GM12878 (cell line): ENCODE results near the gene IL10. TPM values are rescaled to one million over a fixed set of nuclear protein-coding genes. Genes with fewer than 3 reads are reported as not detected.

ENCODE experiments used
- ATF3 ChIP-seq: IDR thresholded peaks from 2 replicates; pipeline ENCODE4 v1.6.1; 2011; ENCODE audit warnings: low read depth, mild to moderate bottlenecking, low read length, moderate library complexity, borderline replicate concordance; ENCODE audit errors: extremely low read depth
- CEBPB ChIP-seq, 2 experiments: fragments of 150-350 bp in 1 of 2; IDR thresholded peaks; 2 replicates each; pipeline ENCODE4 v1.6.1; 2012 to 2014; ENCODE audit warnings: low read depth in 2 of 2, low read length in 2 of 2, borderline replicate concordance in 1 of 2, inconsistent platforms in 1 of 2
- CHD1 ChIP-seq: IDR thresholded peaks from 2 replicates; pipeline ENCODE4 v1.6.1; 2012; ENCODE audit warnings: low read depth, low read length, improper control_type of control experiment
- CHD2 ChIP-seq: IDR thresholded peaks from 2 replicates; pipeline ENCODE4 v1.6.1; 2011; ENCODE audit warnings: low read depth, low read length, improper control_type of control experiment, borderline replicate concordance
- FOS ChIP-seq: IDR thresholded peaks from 3 replicates; pipeline ENCODE4 v1.6.1; 2011; ENCODE audit warnings: borderline replicate concordance; ENCODE audit not compliant: insufficient read length; ENCODE audit errors: extremely low read depth
- GABPA ChIP-seq: IDR thresholded peaks from 2 replicates; pipeline ENCODE4 v1.6.1; 2014; ENCODE audit warnings: antibody characterized with exemption, low read depth, mild to moderate bottlenecking, inconsistent platforms
- HCFC1 ChIP-seq: fragments of 150-350 bp; IDR thresholded peaks from 2 replicates; pipeline ENCODE4 v1.6.1; 2014; ENCODE audit warnings: low read length
- HDAC6 ChIP-seq: fragments of 200-600 bp; sonication (generic); IDR thresholded peaks from one replicate; pipeline ENCODE4 v1.8.0; 2017; ENCODE audit warnings: antibody characterized with exemption; ENCODE audit not compliant: unreplicated experiment
- PKNOX1 ChIP-seq: fragments of 450-650 bp; IDR thresholded peaks from 2 replicates; pipeline ENCODE4 v1.6.1; 2016; ENCODE audit warnings: mild to moderate bottlenecking
- RBBP5 ChIP-seq: fragments of 200-600 bp; sonication (generic); conservative IDR thresholded peaks from 2 replicates; pipeline ENCODE4 v1.6.1; 2016
- RELB ChIP-seq: fragments of 450-650 bp; IDR thresholded peaks from 2 replicates; pipeline ENCODE4 v1.6.1; 2017; ENCODE audit warnings: low read depth, mild to moderate bottlenecking, moderate library complexity
- SMC3 ChIP-seq: IDR thresholded peaks from 2 replicates; pipeline ENCODE4 v1.6.1; 2011; ENCODE audit warnings: low read length, improper control_type of control experiment, borderline replicate concordance
- SUZ12 ChIP-seq: fragments of 200-600 bp; sonication (generic); IDR thresholded peaks from one replicate; pipeline ENCODE4 v1.6.1; 2018; ENCODE audit warnings: antibody characterized with exemption, mild to moderate bottlenecking; ENCODE audit not compliant: unreplicated experiment
- ZBTB4 ChIP-seq: fragments of 450-650 bp; formaldehyde crosslinking; IDR thresholded peaks from 2 replicates; pipeline ENCODE4 v1.4.0; 2022; ENCODE audit warnings: mild to moderate bottlenecking, moderate library complexity
- ZNF207 ChIP-seq: fragments of 450-650 bp; IDR thresholded peaks from 2 replicates; pipeline ENCODE4 v1.6.1; 2014; ENCODE audit warnings: antibody characterized with exemption, mild to moderate bottlenecking, borderline replicate concordance
- ZNF217 ChIP-seq: fragments of 450-650 bp; IDR thresholded peaks from 2 replicates; pipeline ENCODE4 v1.6.1; 2017; ENCODE audit warnings: antibody characterized with exemption, mild to moderate bottlenecking
- ZNF384 ChIP-seq: IDR thresholded peaks from 2 replicates; pipeline ENCODE4 v1.6.1; 2012; ENCODE audit warnings: low read depth, mild to moderate bottlenecking, low read length, improper control_type of control experiment, borderline replicate concordance
- polyA plus RNA-seq, 11 experiments: library from polyadenylated mRNA; depleted of rRNA in 4 of 11; unstranded in 6 of 11; stranded (reverse) in 5 of 11; fragments of >200 nt; fragmentation: Nextera tagmentation in 4 of 11; fragmentation: Illumina TruSeq in 1 of 11; extraction: Ambion mirVana in 4 of 11; extraction: Trizol in 1 of 11; gene quantifications; 1 replicate in 1 of 11; 2 replicates in 10 of 11; pipeline versions ENCODE4 v1.2.1 to v1.2.3, GENCODE V29; 2011 to 2016; ENCODE audit warnings: inconsistent platforms in 2 of 11, missing spikeins in 2 of 11, low read depth in 1 of 11
- total RNA-seq, 4 experiments: library from RNA; depleted of rRNA in 3 of 4; stranded (reverse); fragments of >200 nt in 3 of 4; fragmentation: Illumina TruSeq in 1 of 4; extraction: Trizol in 1 of 4; gene quantifications; 2 replicates each; pipeline versions ENCODE4 v1.2.1 to v1.2.3, GENCODE V29; 2013 to 2021
- TF ChIP-seq, protein P1 (sequence below): IDR thresholded peaks from 2 replicates; pipeline ENCODE4 v1.6.1; 2012; ENCODE audit warnings: low read length, inconsistent platforms
- TF ChIP-seq, protein P2 (sequence below): fragments of 450-650 bp; IDR thresholded peaks from 2 replicates; pipeline ENCODE4 v1.6.1; 2017; ENCODE audit warnings: borderline replicate concordance
- TF ChIP-seq, protein P3 (sequence below): fragments of 450-650 bp; IDR thresholded peaks from 2 replicates; pipeline ENCODE4 v1.6.1; 2014; ENCODE audit warnings: mild to moderate bottlenecking

IL10 gene
- total and polyA plus RNA-seq, 10 of the 15 experiments (the other 5 are each of a cell fraction or from before 2014, with no cell fraction given) = 0.34 to 5.0 (median 1.1) TPM

- TF ChIP-seq, protein P1, sequence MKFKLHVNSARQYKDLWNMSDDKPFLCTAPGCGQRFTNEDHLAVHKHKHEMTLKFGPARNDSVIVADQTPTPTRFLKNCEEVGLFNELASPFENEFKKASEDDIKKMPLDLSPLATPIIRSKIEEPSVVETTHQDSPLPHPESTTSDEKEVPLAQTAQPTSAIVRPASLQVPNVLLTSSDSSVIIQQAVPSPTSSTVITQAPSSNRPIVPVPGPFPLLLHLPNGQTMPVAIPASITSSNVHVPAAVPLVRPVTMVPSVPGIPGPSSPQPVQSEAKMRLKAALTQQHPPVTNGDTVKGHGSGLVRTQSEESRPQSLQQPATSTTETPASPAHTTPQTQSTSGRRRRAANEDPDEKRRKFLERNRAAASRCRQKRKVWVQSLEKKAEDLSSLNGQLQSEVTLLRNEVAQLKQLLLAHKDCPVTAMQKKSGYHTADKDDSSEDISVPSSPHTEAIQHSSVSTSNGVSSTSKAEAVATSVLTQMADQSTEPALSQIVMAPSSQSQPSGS = peak; percentile 92
- no peak for TF ChIP-seq ZNF384
- no peak; the same call in 1 of the 2 replicates for TF ChIP-seq GABPA
- peak; percentile 65 for TF ChIP-seq PKNOX1
- no peak for TF ChIP-seq HCFC1
- no peak for TF ChIP-seq SMC3
- peak; percentile 88 for TF ChIP-seq RELB
- TF ChIP-seq CHD1 = no peak
- no peak for TF ChIP-seq FOS
- no peak for TF ChIP-seq RBBP5
- no peak for TF ChIP-seq SUZ12
- TF ChIP-seq CHD2 = peak; percentile 72; the same call in 1 of the 2 replicates
- no peak for TF ChIP-seq ZBTB4
- no peak; the same call in none of the 2 replicates for TF ChIP-seq ZNF217
- TF ChIP-seq, protein P2, sequence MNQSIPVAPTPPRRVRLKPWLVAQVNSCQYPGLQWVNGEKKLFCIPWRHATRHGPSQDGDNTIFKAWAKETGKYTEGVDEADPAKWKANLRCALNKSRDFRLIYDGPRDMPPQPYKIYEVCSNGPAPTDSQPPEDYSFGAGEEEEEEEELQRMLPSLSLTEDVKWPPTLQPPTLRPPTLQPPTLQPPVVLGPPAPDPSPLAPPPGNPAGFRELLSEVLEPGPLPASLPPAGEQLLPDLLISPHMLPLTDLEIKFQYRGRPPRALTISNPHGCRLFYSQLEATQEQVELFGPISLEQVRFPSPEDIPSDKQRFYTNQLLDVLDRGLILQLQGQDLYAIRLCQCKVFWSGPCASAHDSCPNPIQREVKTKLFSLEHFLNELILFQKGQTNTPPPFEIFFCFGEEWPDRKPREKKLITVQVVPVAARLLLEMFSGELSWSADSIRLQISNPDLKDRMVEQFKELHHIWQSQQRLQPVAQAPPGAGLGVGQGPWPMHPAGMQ = no peak
- TF ChIP-seq, protein P3, sequence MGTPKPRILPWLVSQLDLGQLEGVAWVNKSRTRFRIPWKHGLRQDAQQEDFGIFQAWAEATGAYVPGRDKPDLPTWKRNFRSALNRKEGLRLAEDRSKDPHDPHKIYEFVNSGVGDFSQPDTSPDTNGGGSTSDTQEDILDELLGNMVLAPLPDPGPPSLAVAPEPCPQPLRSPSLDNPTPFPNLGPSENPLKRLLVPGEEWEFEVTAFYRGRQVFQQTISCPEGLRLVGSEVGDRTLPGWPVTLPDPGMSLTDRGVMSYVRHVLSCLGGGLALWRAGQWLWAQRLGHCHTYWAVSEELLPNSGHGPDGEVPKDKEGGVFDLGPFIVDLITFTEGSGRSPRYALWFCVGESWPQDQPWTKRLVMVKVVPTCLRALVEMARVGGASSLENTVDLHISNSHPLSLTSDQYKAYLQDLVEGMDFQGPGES = no peak
- no peak; the same call in 1 of the 2 replicates for TF ChIP-seq ZNF207
- TF ChIP-seq HDAC6 = no peak
- no peak for TF ChIP-seq CEBPB (IDR thresholded peaks at IDR 0.05; ENCODE audit: borderline replicate concordance in 1 of 2, low read depth in 2 of 2, low read length in 2 of 2)
- TF ChIP-seq ATF3 = no peak
Observed at GRCh38 chr1:206769304-206769731, 3.0 kb downstream of the IL10 start (continued).
